PFSK-1 (cell line): Measurements from ENCODE around the gene DIP2A.

Source experiments
- TAF1 ChIP-seq: IDR thresholded peaks from 2 replicates; pipeline ENCODE4 v1.6.1; 2012; ENCODE audit warnings: low read length, control low read depth, borderline replicate concordance; ENCODE audit not compliant: insufficient read depth
- TF ChIP-seq, protein P1 (sequence below), 2 experiments: IDR thresholded peaks; 2 replicates each; pipeline versions ENCODE4 v1.6.1 to v1.8.0; 2011 to 2012; ENCODE audit warnings: low read depth in 2 of 2, low read length in 2 of 2, control low read depth in 1 of 2, inconsistent platforms in 1 of 2, mild to moderate bottlenecking in 1 of 2, moderate library complexity in 1 of 2; ENCODE audit not compliant: insufficient read depth in 1 of 2

DNA sequence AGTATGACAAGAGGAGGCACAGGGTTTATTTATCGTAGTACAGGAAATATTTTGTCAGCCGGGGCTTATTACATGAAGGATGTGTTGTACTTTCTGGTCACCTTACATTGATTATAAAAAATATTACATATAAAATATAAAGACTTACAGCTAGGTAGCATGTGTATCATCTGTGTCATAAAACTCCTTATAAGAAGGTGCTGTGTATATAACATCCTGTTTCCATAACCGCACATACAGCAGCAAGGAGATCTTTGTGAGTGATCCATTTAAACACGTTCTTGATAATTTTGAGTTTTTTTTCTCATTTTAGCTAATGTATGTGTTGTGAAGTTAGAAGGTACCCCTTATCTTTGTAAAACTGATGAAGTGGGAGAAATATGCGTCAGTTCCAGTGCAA lies 86.1 kb downstream of the DIP2A start:
- TF ChIP-seq, protein P1, sequence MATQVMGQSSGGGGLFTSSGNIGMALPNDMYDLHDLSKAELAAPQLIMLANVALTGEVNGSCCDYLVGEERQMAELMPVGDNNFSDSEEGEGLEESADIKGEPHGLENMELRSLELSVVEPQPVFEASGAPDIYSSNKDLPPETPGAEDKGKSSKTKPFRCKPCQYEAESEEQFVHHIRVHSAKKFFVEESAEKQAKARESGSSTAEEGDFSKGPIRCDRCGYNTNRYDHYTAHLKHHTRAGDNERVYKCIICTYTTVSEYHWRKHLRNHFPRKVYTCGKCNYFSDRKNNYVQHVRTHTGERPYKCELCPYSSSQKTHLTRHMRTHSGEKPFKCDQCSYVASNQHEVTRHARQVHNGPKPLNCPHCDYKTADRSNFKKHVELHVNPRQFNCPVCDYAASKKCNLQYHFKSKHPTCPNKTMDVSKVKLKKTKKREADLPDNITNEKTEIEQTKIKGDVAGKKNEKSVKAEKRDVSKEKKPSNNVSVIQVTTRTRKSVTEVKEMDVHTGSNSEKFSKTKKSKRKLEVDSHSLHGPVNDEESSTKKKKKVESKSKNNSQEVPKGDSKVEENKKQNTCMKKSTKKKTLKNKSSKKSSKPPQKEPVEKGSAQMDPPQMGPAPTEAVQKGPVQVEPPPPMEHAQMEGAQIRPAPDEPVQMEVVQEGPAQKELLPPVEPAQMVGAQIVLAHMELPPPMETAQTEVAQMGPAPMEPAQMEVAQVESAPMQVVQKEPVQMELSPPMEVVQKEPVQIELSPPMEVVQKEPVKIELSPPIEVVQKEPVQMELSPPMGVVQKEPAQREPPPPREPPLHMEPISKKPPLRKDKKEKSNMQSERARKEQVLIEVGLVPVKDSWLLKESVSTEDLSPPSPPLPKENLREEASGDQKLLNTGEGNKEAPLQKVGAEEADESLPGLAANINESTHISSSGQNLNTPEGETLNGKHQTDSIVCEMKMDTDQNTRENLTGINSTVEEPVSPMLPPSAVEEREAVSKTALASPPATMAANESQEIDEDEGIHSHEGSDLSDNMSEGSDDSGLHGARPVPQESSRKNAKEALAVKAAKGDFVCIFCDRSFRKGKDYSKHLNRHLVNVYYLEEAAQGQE (IDR thresholded peaks at IDR 0.05; ENCODE audit: insufficient read depth in 1 of 2, low read depth in 2 of 2, low read length in 2 of 2), result no peak
- TF ChIP-seq TAF1, result no peak
